CD14-positive monocyte (primary cell): Measurements from ENCODE around the gene FBXL13. TPM values are rescaled to one million over a fixed set of nuclear protein-coding genes. Genes with fewer than 3 reads are reported as not detected.
"Not testable (repeated sequence)": the region's sequence is repeated elsewhere in the genome, so short reads cannot be mapped to it uniquely, and the experiment has no call there.

Experiments used
- DNase-seq, 3 donors: peaks; one replicate each; pipeline ENCODE4 v3.0.0-alpha.2; 2011 to 2022
- H2AFZ ChIP-seq: 2 replicates; pipeline ENCODE4 v1.6.0; 2012; ENCODE audit warnings: mild to moderate bottlenecking, low read depth, low read length, inconsistent platforms; ENCODE audit not compliant: insufficient read depth, poor library complexity, severe bottlenecking
- H3K27ac ChIP-seq, 2 donors: 1 replicate in 1 of 2; 2 replicates in 1 of 2; pipeline ENCODE4 v1.5.1; 2012 to 2013; ENCODE audit warnings: low read length in 2 of 2, control low read depth in 1 of 2, inconsistent platforms in 1 of 2, low read depth in 1 of 2, mild to moderate bottlenecking in 1 of 2
- H3K27me3 ChIP-seq, 2 donors: one replicate each; pipeline versions ENCODE4 v1.6.0 to v1.6.1; 2011 to 2013; ENCODE audit warnings: low read length in 2 of 2; ENCODE audit not compliant: control insufficient read depth in 2 of 2, insufficient read depth in 2 of 2
- H3K36me3 ChIP-seq, 2 donors: replicated peaks in 1 of 2; 1 replicate in 1 of 2; 2 replicates in 1 of 2; pipeline versions ENCODE4 v1.5.1 to v1.6.1; 2012 to 2013; ENCODE audit warnings: low read length in 2 of 2, control low read depth in 1 of 2, inconsistent platforms in 1 of 2, mild to moderate bottlenecking in 1 of 2; ENCODE audit not compliant: insufficient read depth in 2 of 2, control insufficient read depth in 1 of 2
- H3K4me1 ChIP-seq, 2 donors: 1 replicate in 1 of 2; 2 replicates in 1 of 2; pipeline versions ENCODE4 v1.5.1 to v1.6.1; 2012 to 2013; ENCODE audit warnings: low read length in 2 of 2, control low read depth in 1 of 2, inconsistent platforms in 1 of 2, mild to moderate bottlenecking in 1 of 2, moderate library complexity in 1 of 2; ENCODE audit not compliant: insufficient read depth in 2 of 2, control insufficient read depth in 1 of 2
- H3K4me2 ChIP-seq: replicated peaks from 2 replicates; pipeline ENCODE3; 2012; ENCODE audit warnings: low read length, moderate library complexity, mild to moderate bottlenecking; ENCODE audit not compliant: poor library complexity, severe bottlenecking; ENCODE audit errors: extremely low read depth
- H3K4me3 ChIP-seq, 3 experiments: fragments of 200-600 bp in 1 of 3; sonication (generic) in 1 of 3; replicated peaks in 1 of 3; 1 replicate in 2 of 3; 2 replicates in 1 of 3; pipeline ENCODE4 v1.5.1; 2011 to 2013; ENCODE audit warnings: low read length in 3 of 3, mild to moderate bottlenecking in 3 of 3, control low read depth in 2 of 3, low read depth in 2 of 3, inconsistent platforms in 1 of 3, moderate library complexity in 1 of 3
- H3K79me2 ChIP-seq: 2 replicates; pipeline ENCODE4 v1.6.0; 2012; ENCODE audit warnings: mild to moderate bottlenecking, control low read depth, inconsistent platforms, low read length, moderate library complexity; ENCODE audit not compliant: insufficient read depth
- H3K9ac ChIP-seq: 2 replicates; pipeline ENCODE4 v1.6.0; 2017; ENCODE audit warnings: low read length, mild to moderate bottlenecking; ENCODE audit not compliant: insufficient read depth, poor library complexity, severe bottlenecking
- H3K9me3 ChIP-seq, 2 donors: replicated peaks in 1 of 2; 1 replicate in 1 of 2; 2 replicates in 1 of 2; pipeline versions ENCODE4 v1.5.1 to v1.6.1; 2012 to 2013; ENCODE audit warnings: low read length in 2 of 2, control low read depth in 1 of 2; ENCODE audit not compliant: control insufficient read depth in 1 of 2, insufficient read depth in 1 of 2
- H4K20me1 ChIP-seq: 2 replicates; pipeline ENCODE4 v1.6.0; 2012; ENCODE audit warnings: mild to moderate bottlenecking, low read length, control low read depth, moderate library complexity; ENCODE audit not compliant: insufficient read depth
- H3K27ac Mint-ChIP-seq, 7 donors: one replicate each; pipeline ENCODE4 v1.8.0; 2020; ENCODE audit warnings: mild to moderate bottlenecking in 7 of 7, mixed read lengths in 7 of 7, moderate library complexity in 6 of 7, inconsistent platforms in 2 of 7
- H3K27me3 Mint-ChIP-seq, 3 donors: one replicate each; pipeline ENCODE4 v1.8.0; 2021 to 2022; ENCODE audit warnings: low read depth in 3 of 3, mild to moderate bottlenecking in 3 of 3, mixed read lengths in 3 of 3, moderate library complexity in 3 of 3, inconsistent platforms in 1 of 3
- H3K36me3 Mint-ChIP-seq, 2 donors: one replicate each; pipeline ENCODE4 v1.8.0; 2020; ENCODE audit warnings: mixed read lengths in 2 of 2, inconsistent platforms in 1 of 2, mild to moderate bottlenecking in 1 of 2
- H3K4me1 Mint-ChIP-seq: one replicate; pipeline ENCODE4 v1.8.0; 2020; ENCODE audit warnings: mild to moderate bottlenecking, mixed read lengths
- H3K4me3 Mint-ChIP-seq, 2 donors: one replicate each; pipeline ENCODE4 v1.8.0; 2020; ENCODE audit warnings: mild to moderate bottlenecking in 2 of 2, mixed read lengths in 2 of 2, moderate library complexity in 1 of 2
- H3K9me3 Mint-ChIP-seq, 7 donors: one replicate each; pipeline ENCODE4 v1.8.0; 2020 to 2022; ENCODE audit warnings: mixed read lengths in 7 of 7, mild to moderate bottlenecking in 6 of 7, moderate library complexity in 6 of 7, inconsistent platforms in 2 of 7
- WGBS: methylation state at CpG from one replicate; pipeline ENCODE4 v1.1.5; 2013; ENCODE audit warnings: missing lambda C conversion rate; ENCODE audit not compliant: insufficient coverage; 5-methylcytosine and 5-hydroxymethylcytosine counted together
- intact Hi-C, 2 donors: fragments of 100-400 bp; cut with micrococcal nuclease; formaldehyde crosslinking; loops; one replicate each; pipeline versions ENCODE4 v1.15.0 to v1.15.1; 2023
- polyA plus RNA-seq, 3 donors: library from polyadenylated mRNA; depleted of rRNA in 1 of 3; unstranded in 2 of 3; stranded (reverse) in 1 of 3; fragments of 300-500 nt in 2 of 3; fragments of >200 nt in 1 of 3; fragmentation: Illumina TruSeq in 2 of 3; gene quantifications; 1 replicate in 2 of 3; 2 replicates in 1 of 3; pipeline ENCODE4 v1.2.3, GENCODE V29; 2012 to 2021
- small RNA-seq: library from RNA; depleted of rRNA; stranded (forward); fragments of <200 nt; gene quantifications from one replicate; pipeline ENCODE3, GENCODE V24; 2012; ENCODE audit warnings: low read depth; ENCODE audit not compliant: insufficient read length

FBXL13 gene
- polyA plus RNA-seq, 3 donors = 0.05 TPM; not detected in 2

GRCh38 chr7:102763295-102763905, 311.2 kb downstream of the FBXL13 start:
- H3K27me3 Mint-ChIP-seq, H3K4me2 ChIP-seq, H3K27ac ChIP-seq, H4K20me1 ChIP-seq, H3K9ac ChIP-seq, H2AFZ ChIP-seq, H3K27me3 ChIP-seq, H3K4me3 ChIP-seq, H3K4me3 Mint-ChIP-seq, intact Hi-C loops, H3K9me3 Mint-ChIP-seq, H3K27ac Mint-ChIP-seq, H3K9me3 ChIP-seq, H3K36me3 ChIP-seq, H3K79me2 ChIP-seq, H3K4me1 ChIP-seq, DNase-seq, H3K4me1 Mint-ChIP-seq: not testable (repeated sequence)
- WGBS = no CpG with 5 or more reads among the region's 6 CpGs
- peaks cover 6 to 10% of the 10 kb centered on the region in 2 donors for H3K36me3 Mint-ChIP-seq

Small RNAs within 50 kb of the gene (small RNA-seq; reads per million reads assigned to genes)
- not detected for gene RNU6-1136P

Other genes starting within 250 kb of the FBXL13 start
- gene LRRC17, start 161.8 kb downstream of the FBXL13 start, polyA plus RNA-seq = under 1 TPM in 1 of 3 donors, not detected in 2; 0.04 TPM
- gene ARMC10, start 344 bp upstream of the FBXL13 start, polyA plus RNA-seq = 10 to 100 TPM; 15.4 to 60.1 (median 55.1) TPM
- 1 to 10 TPM; 1.1 to 2.2 (median 1.6) TPM for gene NAPEPLD, start 74.3 kb upstream of the FBXL13 start, polyA plus RNA-seq
- 10 to 100 TPM; 42.8 to 50.8 (median 44.9) TPM for gene PMPCB, start 222.6 kb upstream of the FBXL13 start, polyA plus RNA-seq